K562 (cell line): ENCODE data around the gene CYP2D6. TPM values are rescaled to one million over a fixed set of nuclear protein-coding genes. Genes with fewer than 3 reads are reported as not detected.

Source experiments
- ATAC-seq: fragments of 200-7000 bp; cut with Tn5 transposase; 3 replicates; pipeline ENCODE4 v1.9.1; 2020; ENCODE audit warnings: moderate library complexity
- BruUV-seq: library from RNA; stranded (reverse); fragments of 400-500 nt; replicated peaks from 2 replicates; lab custom pipeline; 2021; lab: Mats Ljungman, UMichigan
- CTCF ChIA-PET: fragments of 300-600 bp; formaldehyde crosslinking; extraction: SDS; loops from one replicate; lab custom pipeline; 2021; ENCODE audit warnings: low intra/inter-chr PET ratio; lab: Yijun Ruan, JAX
- POLR2A ChIA-PET: fragments of 300-600, 350-650 bp; sonication (Branson Sonifier 250); formaldehyde crosslinking; extraction: SDS; loops from one replicate; lab custom pipeline; 2021; ENCODE audit warnings: antibody characterized with exemption, inconsistent platforms; lab: Yijun Ruan, JAX
- DNase-seq, 4 experiments: peaks; one replicate each; pipeline versions ENCODE4 v3.0.0 to v3.0.0-alpha.2; 2011 to 2018; ENCODE audit warnings: low spot score in 3 of 4, mixed read lengths in 3 of 4; ENCODE audit errors: extremely low read depth in 1 of 4
- FAIRE-seq: peaks from 2 replicates; lab custom pipeline; 2011; peaks lifted over from hg19 to GRCh38; lab: Jason Lieb, UNC
- H2AFZ ChIP-seq: 2 replicates; pipeline ENCODE4 v1.6.0; 2011; ENCODE audit warnings: low read depth, low read length, control low read depth, inconsistent platforms
- H3K27ac ChIP-seq: fragments of 200-600 bp; 3 replicates; pipeline ENCODE4 v1.8.0; 2011; ENCODE audit warnings: low read depth, mild to moderate bottlenecking, control low read depth, inconsistent platforms, low read length, moderate library complexity, mixed read lengths; ENCODE audit errors: extremely low read depth
- H3K27me3 ChIP-seq, 2 experiments: fragments of 300-600 bp in 1 of 2; 2 replicates in 1 of 2; 3 replicates in 1 of 2; pipeline versions ENCODE4 v1.6.0 to v1.8.0; 2011; ENCODE audit warnings: inconsistent platforms in 2 of 2, low read length in 2 of 2, mild to moderate bottlenecking in 1 of 2, mixed read lengths in 1 of 2, moderate library complexity in 1 of 2; ENCODE audit not compliant: control insufficient read depth in 2 of 2, insufficient read depth in 2 of 2
- H3K36me3 ChIP-seq: fragments of 300-600 bp; 3 replicates; pipeline ENCODE4 v1.8.0; 2011; ENCODE audit warnings: mild to moderate bottlenecking, low read length, inconsistent platforms; ENCODE audit not compliant: control insufficient read depth, insufficient read depth
- H3K4me1 ChIP-seq, 2 experiments: fragments of 200-600 bp in 1 of 2; replicated peaks in 1 of 2; 2 replicates in 1 of 2; 3 replicates in 1 of 2; pipeline versions ENCODE4 v1.5.1 to v1.8.0; 2011; ENCODE audit warnings: inconsistent platforms in 2 of 2, low read length in 2 of 2, mild to moderate bottlenecking in 1 of 2, mixed read lengths in 1 of 2, moderate library complexity in 1 of 2; ENCODE audit not compliant: control insufficient read depth in 2 of 2, insufficient read depth in 2 of 2
- H3K4me2 ChIP-seq: 2 replicates; pipeline ENCODE4 v1.6.1; 2011; ENCODE audit warnings: low read length, control low read depth, inconsistent platforms, mixed read lengths; ENCODE audit not compliant: insufficient read depth
- H3K4me3 ChIP-seq: fragments of 200-600 bp; sonication (generic), shearing (Covaris generic); 2 replicates; pipeline ENCODE4 v1.5.1; 2016; ENCODE audit warnings: control low read depth, inconsistent platforms
- H3K79me2 ChIP-seq: fragments of 200-600 bp; 3 replicates; pipeline ENCODE4 v1.8.0; 2011; ENCODE audit warnings: low read length, inconsistent platforms; ENCODE audit not compliant: control insufficient read depth, insufficient read depth
- H3K9ac ChIP-seq, 2 experiments: 2 replicates each; pipeline versions ENCODE4 v1.6.0 to v1.6.1; 2011; ENCODE audit warnings: low read depth in 2 of 2, low read length in 2 of 2, control low read depth in 1 of 2, inconsistent platforms in 1 of 2, mild to moderate bottlenecking in 1 of 2, mixed read lengths in 1 of 2; ENCODE audit not compliant: insufficient read depth in 1 of 2
- H3K9me1 ChIP-seq: one replicate; pipeline ENCODE4 v1.6.0; 2011; ENCODE audit warnings: inconsistent platforms, mild to moderate bottlenecking, low read length, moderate library complexity; ENCODE audit not compliant: control insufficient read depth, insufficient read depth
- H3K9me3 ChIP-seq: replicated peaks from 2 replicates; pipeline ENCODE4 v1.5.1; 2011; ENCODE audit warnings: low read depth, low read length, inconsistent platforms; ENCODE audit not compliant: control insufficient read depth, insufficient read depth
- H4K20me1 ChIP-seq: replicated peaks from 2 replicates; pipeline ENCODE4 v1.6.1; 2011; ENCODE audit warnings: low read length, inconsistent platforms, mixed read lengths; ENCODE audit not compliant: control insufficient read depth, insufficient read depth
- CHD1 ChIP-seq: fragments of 200-600 bp; sonication (generic); IDR thresholded peaks from one replicate; pipeline ENCODE4 v1.6.1; 2012; ENCODE audit warnings: mild to moderate bottlenecking, moderate library complexity, low read length, inconsistent platforms
- NFE2 ChIP-seq: IDR thresholded peaks from 2 replicates; pipeline ENCODE4 v1.6.1; 2014; ENCODE audit warnings: antibody characterized with exemption, low read depth
- NR2C2 ChIP-seq, 2 experiments: fragments of 200-800 bp in 1 of 2; sonication (Bioruptor generic) in 1 of 2; sonication (generic) in 1 of 2; formaldehyde crosslinking in 1 of 2; IDR thresholded peaks; 2 replicates each; pipeline versions ENCODE4 v1.6.1 to v1.8.0; 2016 to 2022; ENCODE audit warnings: mild to moderate bottlenecking in 1 of 2, missing compliant biosample characterization in 1 of 2, missing genetic modification characterization in 1 of 2, missing genetic modification reagents in 1 of 2
- TSC22D4 ChIP-seq: fragments of 450-650 bp; IDR thresholded peaks from 2 replicates; pipeline ENCODE4 v1.6.1; 2016; ENCODE audit warnings: missing genetic modification characterization, missing biosample characterization, control low read depth
- ZNF140 ChIP-seq: fragments of 250-450 bp; sonication (Bioruptor Pico); IDR thresholded peaks from 2 replicates; pipeline ENCODE4 v1.8.0; 2021; ENCODE audit warnings: moderate library complexity, mild to moderate bottlenecking, inconsistent platforms
- WGBS: fragments of 100-300 bp; shearing (Covaris generic); methylation state at CpG from one replicate; pipeline ENCODE4 v1.1.6; 2016; ENCODE audit warnings: low coverage, mixed read lengths; ENCODE audit not compliant: insufficient coverage; ENCODE audit errors: missing lambda C conversion rate; 5-methylcytosine and 5-hydroxymethylcytosine counted together
- in situ Hi-C: fragments of 300-500 bp; cut with MboI; formaldehyde crosslinking; loops from 4 replicates; pipeline ENCODE4 v1.15.0; 2018; ENCODE audit warnings: inconsistent platforms, mixed read lengths
- intact Hi-C: fragments of 100-400 bp; cut with micrococcal nuclease; formaldehyde crosslinking; loops from 2 replicates; pipeline ENCODE4 v1.14.2; 2022
- polyA plus RNA-seq, 8 experiments: library from polyadenylated mRNA; depleted of rRNA in 4 of 8; stranded (reverse) in 5 of 8; unstranded in 3 of 8; fragments of >200 nt; fragmentation: Nextera tagmentation in 2 of 8; fragmentation: Illumina TruSeq in 1 of 8; extraction: Ambion mirVana in 2 of 8; extraction: Trizol in 1 of 8; gene quantifications; 2 replicates each; pipeline versions ENCODE4 v1.2.1 to v1.2.3, GENCODE V29; 2011 to 2014; ENCODE audit warnings: inconsistent platforms in 1 of 8, missing spikeins in 1 of 8
- total RNA-seq, 7 experiments: library from RNA; depleted of rRNA in 6 of 7; stranded (reverse); fragments of >200 nt in 6 of 7; fragmentation: Illumina TruSeq in 2 of 7; extraction: Trizol in 2 of 7; gene quantifications; 2 replicates each; pipeline versions ENCODE4 v1.2.1 to v1.2.3, GENCODE V29; 2011 to 2021; ENCODE audit warnings: low replicate concordance in 1 of 7
- TF ChIP-seq, protein P1 (sequence below): IDR thresholded peaks from 2 replicates; pipeline ENCODE4 v1.6.1; 2012; ENCODE audit warnings: low read depth, low read length, improper control_type of control experiment, borderline replicate concordance

CYP2D6 gene
- total and polyA plus RNA-seq, 9 of the 15 experiments (the other 6 are each of a cell fraction or from before 2014, with no cell fraction given): 0.04 to 0.20 (median 0.09) TPM; not detected in 5

DNA sequence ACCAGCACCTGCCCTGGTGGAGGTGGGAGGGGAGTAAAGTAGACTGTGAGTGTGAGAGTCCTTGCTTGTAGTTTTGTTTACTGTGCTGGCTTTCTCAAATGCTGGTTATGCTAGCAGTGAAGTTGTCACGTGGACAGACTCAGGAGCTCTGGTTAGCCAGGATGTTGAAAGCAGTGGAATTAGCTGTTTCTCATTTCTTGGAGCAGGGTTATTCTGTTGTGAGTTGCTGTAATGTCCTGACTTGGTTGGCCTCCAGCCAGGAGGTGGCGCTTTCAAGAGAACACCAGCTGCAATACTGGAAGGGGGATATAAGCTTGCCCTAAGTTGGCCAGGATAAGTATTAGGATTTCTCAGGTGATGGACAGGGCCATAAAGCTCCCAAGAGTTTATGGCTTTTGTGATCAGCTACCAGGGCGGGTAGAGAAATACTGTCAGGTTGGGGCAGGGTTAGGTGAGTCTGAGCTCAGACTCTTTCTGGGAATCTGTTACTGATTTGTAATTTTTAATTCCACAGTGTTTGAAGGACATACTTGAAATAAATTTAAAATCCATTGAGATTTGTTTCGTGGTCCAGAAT lies 13.7 kb downstream of the CYP2D6 start:
- Histone ChIP-seq H3K27me3 (no peaks in the 10 kb centered on the region), H3K4me2 (no peak overlapping the region), H3K27ac (no peak overlapping the region), H2AFZ (no peak overlapping the region), H3K36me3 (no peaks in the 10 kb centered on the region), H3K4me3 (no peak overlapping the region), H4K20me1 (no peaks in the 10 kb centered on the region), H3K9me3 (peaks cover 8% of the 10 kb centered on the region), H3K4me1 (peaks cover 4 to 6% of the 10 kb centered on the region in 2 experiments; a peak in 4 of 5 replicates), H3K9me1 (no peaks in the 10 kb centered on the region), H3K79me2 (no peaks in the 10 kb centered on the region), H3K9ac (no peak overlapping the region)
- ATAC-seq (no peak), DNase-seq (no peak), FAIRE-seq (no peak)
- in situ Hi-C loops: no loop called here
- intact Hi-C loops: loop anchor here (10.0 kb wide), 1 partner anchor 152 kb away; the partner anchor contains the start of gene SEPTIN3
- POLR2A ChIA-PET: no interaction called here
- 72% methylated on average over 4 of the region's 4 CpGs for WGBS
- no TSS peak for BruUV-seq
- CTCF ChIA-PET: no interaction called here
- TF ChIP-seq NFE2: no peak
- TF ChIP-seq, protein P1, sequence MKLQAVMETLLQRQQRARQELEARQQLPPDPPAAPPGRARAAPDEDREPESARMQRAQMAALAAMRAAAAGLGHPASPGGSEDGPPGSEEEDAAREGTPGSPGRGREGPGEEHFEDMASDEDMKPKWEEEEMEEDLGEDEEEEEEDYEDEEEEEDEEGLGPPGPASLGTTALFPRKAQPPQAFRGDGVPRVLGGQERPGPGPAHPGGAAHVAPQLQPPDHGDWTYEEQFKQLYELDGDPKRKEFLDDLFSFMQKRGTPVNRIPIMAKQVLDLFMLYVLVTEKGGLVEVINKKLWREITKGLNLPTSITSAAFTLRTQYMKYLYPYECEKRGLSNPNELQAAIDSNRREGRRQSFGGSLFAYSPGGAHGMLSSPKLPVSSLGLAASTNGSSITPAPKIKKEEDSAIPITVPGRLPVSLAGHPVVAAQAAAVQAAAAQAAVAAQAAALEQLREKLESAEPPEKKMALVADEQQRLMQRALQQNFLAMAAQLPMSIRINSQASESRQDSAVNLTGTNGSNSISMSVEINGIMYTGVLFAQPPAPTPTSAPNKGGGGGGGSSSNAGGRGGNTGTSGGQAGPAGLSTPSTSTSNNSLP: no peak
- TF ChIP-seq CHD1: no peak
- TF ChIP-seq TSC22D4 (tag): no peak
- TF ChIP-seq NR2C2 (CRISPR knock-in tag; IDR thresholded peaks at IDR 0.05): no peak
- no peak for TF ChIP-seq NR2C2 (tag; IDR thresholded peaks at IDR 0.05)
- no peak for TF ChIP-seq ZNF140
- TF ChIP-seq, all 486 proteins: peak for 0
